Measurements from ENCODE around the gene FAM13A. TPM values are rescaled to one million over a fixed set of nuclear protein-coding genes. Genes with fewer than 3 reads are reported as not detected.

The FAM13A gene
- total and polyA plus RNA-seq, 2 of the 8 experiments (the other 6 are each of a cell fraction or from before 2014, with no cell fraction given) = 7.1 to 16.5 TPM

DNA sequence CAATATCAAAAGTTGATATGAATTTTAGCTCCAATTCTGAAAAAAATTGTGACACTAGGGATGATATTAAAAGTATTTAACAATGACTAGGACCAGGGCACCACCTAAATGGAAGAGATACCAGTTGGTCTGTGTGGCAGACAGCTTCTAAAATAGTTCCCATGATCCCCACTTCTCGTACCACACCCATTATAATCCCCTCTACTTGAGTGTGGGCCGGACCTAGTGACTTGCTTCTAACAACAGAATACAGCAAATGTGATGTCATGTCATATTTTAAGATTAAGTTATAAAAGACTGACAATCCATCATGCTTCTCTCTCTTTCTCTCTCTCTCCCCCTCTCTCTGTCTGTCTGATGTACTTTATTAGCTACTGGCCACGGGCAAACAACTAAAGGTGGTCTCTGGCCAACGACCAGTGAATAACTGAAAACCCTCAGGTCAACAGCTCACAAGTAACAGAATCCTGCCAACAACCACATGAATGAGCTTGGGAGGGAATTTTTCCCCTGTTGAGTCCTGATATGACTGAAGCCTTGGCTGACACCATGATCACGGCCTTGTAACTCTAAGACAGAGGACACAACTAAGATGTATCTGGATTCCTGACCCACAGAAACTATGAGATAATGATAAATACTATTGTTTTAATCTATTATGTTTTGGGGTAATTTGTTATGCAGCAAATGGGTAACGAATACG, 34.4 kb downstream of the FAM13A start:
- peaks cover 0 to 17% (median 11%) of the 10 kb centered on the region in 4 experiments; a peak in 5 of 8 replicates for H3K36me3 ChIP-seq (ENCODE audit: control insufficient read depth in 2 of 4, insufficient read depth in 4 of 4, low read length in 3 of 4)
- no peaks in the 10 kb centered on the region; the same call in 1 of the 2 replicates for H3K79me1 ChIP-seq (ENCODE audit: low read depth, low read length)
- H2AK5ac ChIP-seq (ENCODE audit: low read depth, low read length) = no peak overlapping the region
- no peak overlapping the region for H2AFZ ChIP-seq (ENCODE audit: low read length)
- no peak overlapping the region for H2BK15ac ChIP-seq (ENCODE audit: low read length)
- H4K8ac ChIP-seq (ENCODE audit: extremely low read depth, insufficient read depth, low read length) = no peak overlapping the region
- DNase-seq (ENCODE audit: low read depth in 1 of 2, low spot score in 2 of 2) = no peak
- no peaks in the 10 kb centered on the region for H3K27me3 ChIP-seq (replicated peaks in 1 of 4; ENCODE audit: control insufficient read depth in 3 of 4, extremely low read depth in 1 of 4, insufficient read depth in 3 of 4, low read length in 3 of 4)
- H3K4me1 ChIP-seq (replicated peaks in 1 of 4; ENCODE audit: control insufficient read depth in 3 of 4, insufficient read depth in 4 of 4, low read length in 3 of 4) = no peaks in the 10 kb centered on the region
- no peak overlapping the region for H3K4me2 ChIP-seq (ENCODE audit: insufficient read depth in 1 of 2, low read depth in 2 of 2, low read length in 2 of 2)
- POLR2A ChIA-PET (ENCODE audit: partially characterized antibody) = interaction anchor here (0.5 kb wide), 1 partner anchor 10 kb away, joined by 3 read pairs; no protein-coding TSS in a partner anchor
- H4K20me1 ChIP-seq (replicated peaks in 1 of 2; ENCODE audit: control insufficient read depth in 1 of 2, insufficient read depth in 2 of 2, low read length in 2 of 2) = no peaks in the 10 kb centered on the region
- H2BK120ac ChIP-seq (replicated peaks; ENCODE audit: low read depth, low read length) = no peak overlapping the region
- no peak overlapping the region for H3K18ac ChIP-seq (ENCODE audit: extremely low read depth, low read length)
- no peak overlapping the region for H4K91ac ChIP-seq (replicated peaks; ENCODE audit: insufficient read length, low read length)
- H3K56ac ChIP-seq (replicated peaks; ENCODE audit: insufficient read length, low read depth, low read length) = no peak overlapping the region
- H3K14ac ChIP-seq (ENCODE audit: insufficient read length) = no peak overlapping the region
- H3K9me3 ChIP-seq (ENCODE audit: insufficient read depth in 2 of 2, low read depth in 1 of 2, low read length in 1 of 2) = no peaks in the 10 kb centered on the region
- no peaks in the 10 kb centered on the region for H3K79me2 ChIP-seq (ENCODE audit: control insufficient read depth in 1 of 2, insufficient read depth in 2 of 2, low read length in 2 of 2)
- H2BK12ac ChIP-seq (ENCODE audit: low read depth, low read length) = no peak overlapping the region
- no peak overlapping the region for H3K4ac ChIP-seq (replicated peaks; ENCODE audit: insufficient read length, low read depth, low read length)
- WGBS, 2 experiments (ENCODE audit: extremely low coverage in 1 of 2, insufficient coverage in 1 of 2, insufficient read length in 1 of 2, insufficient replicate concordance in 2 of 2, low coverage in 1 of 2, low lambda C conversion rate in 2 of 2, missing lambda C conversion rate in 1 of 2) = 98% methylated on average over 7 of the region's 7 CpGs; no CpG with 5 or more reads in 1 of the 2 experiments
- H3K23me2 ChIP-seq (ENCODE audit: low read depth, low read length) = no peaks in the 10 kb centered on the region
- no peak overlapping the region for H4K5ac ChIP-seq (ENCODE audit: insufficient read length, low read depth, low read length)
- H3K27ac ChIP-seq (ENCODE audit: low read depth, low read length) = no peak overlapping the region
- no peak overlapping the region for H2BK20ac ChIP-seq (ENCODE audit: low read length)
- TF ChIP-seq JUND (IDR thresholded peaks at IDR 0.05; ENCODE audit: low read length) (no peak), POU5F1 (IDR thresholded peaks at IDR 0.05; ENCODE audit: low read depth, low read length) (no peak), SP1 (IDR thresholded peaks at IDR 0.05; ENCODE audit: low read depth, low read length) (no peak)
- TF ChIP-seq, protein P1, sequence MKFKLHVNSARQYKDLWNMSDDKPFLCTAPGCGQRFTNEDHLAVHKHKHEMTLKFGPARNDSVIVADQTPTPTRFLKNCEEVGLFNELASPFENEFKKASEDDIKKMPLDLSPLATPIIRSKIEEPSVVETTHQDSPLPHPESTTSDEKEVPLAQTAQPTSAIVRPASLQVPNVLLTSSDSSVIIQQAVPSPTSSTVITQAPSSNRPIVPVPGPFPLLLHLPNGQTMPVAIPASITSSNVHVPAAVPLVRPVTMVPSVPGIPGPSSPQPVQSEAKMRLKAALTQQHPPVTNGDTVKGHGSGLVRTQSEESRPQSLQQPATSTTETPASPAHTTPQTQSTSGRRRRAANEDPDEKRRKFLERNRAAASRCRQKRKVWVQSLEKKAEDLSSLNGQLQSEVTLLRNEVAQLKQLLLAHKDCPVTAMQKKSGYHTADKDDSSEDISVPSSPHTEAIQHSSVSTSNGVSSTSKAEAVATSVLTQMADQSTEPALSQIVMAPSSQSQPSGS (IDR thresholded peaks at IDR 0.05; ENCODE audit: low read length) = no peak
- no peak for FAIRE-seq
- no peak overlapping the region for H2BK5ac ChIP-seq (ENCODE audit: low read depth, low read length)
- no peak overlapping the region for H3K9ac ChIP-seq (replicated peaks in 1 of 4; ENCODE audit: extremely low read depth in 1 of 4, low read depth in 3 of 4, low read length in 3 of 4)
- CTCF ChIA-PET (ENCODE audit: partially characterized antibody) = interaction anchor here (0.6 to 12.0 kb wide), 27 partner anchors 17 to 352 kb away, joined by 3 to 224 read pairs (median 4); no protein-coding TSS in a partner anchor
- no peak overlapping the region for H3K4me3 ChIP-seq (ENCODE audit: extremely low read depth in 1 of 4, insufficient read depth in 2 of 4, low read depth in 3 of 4, low read length in 4 of 4)
- no peak overlapping the region for H3K23ac ChIP-seq (ENCODE audit: insufficient read length)

Data from H1 (cell line).